Measurements from ENCODE around the gene A4GALT.

Gene A4GALT

GRCh38 chr22:42700901-42701300, 19.8 kb downstream of the A4GALT start:
- DNase-seq = no peak

GRCh38 chr22:42700355-42700754, 20.3 kb downstream of the A4GALT start:
- no peak for DNase-seq

- no peak for DNase-seq
Measured at GRCh38 chr22:42699976-42700352, 20.7 kb downstream of the A4GALT start.

GRCh38 chr22:42699281-42699975, 21.2 kb downstream of the A4GALT start:
- DNase-seq = no peak

GRCh38 chr22:42697542-42698013, 23.1 kb downstream of the A4GALT start:
- peak; percentile 27 for DNase-seq

DNA sequence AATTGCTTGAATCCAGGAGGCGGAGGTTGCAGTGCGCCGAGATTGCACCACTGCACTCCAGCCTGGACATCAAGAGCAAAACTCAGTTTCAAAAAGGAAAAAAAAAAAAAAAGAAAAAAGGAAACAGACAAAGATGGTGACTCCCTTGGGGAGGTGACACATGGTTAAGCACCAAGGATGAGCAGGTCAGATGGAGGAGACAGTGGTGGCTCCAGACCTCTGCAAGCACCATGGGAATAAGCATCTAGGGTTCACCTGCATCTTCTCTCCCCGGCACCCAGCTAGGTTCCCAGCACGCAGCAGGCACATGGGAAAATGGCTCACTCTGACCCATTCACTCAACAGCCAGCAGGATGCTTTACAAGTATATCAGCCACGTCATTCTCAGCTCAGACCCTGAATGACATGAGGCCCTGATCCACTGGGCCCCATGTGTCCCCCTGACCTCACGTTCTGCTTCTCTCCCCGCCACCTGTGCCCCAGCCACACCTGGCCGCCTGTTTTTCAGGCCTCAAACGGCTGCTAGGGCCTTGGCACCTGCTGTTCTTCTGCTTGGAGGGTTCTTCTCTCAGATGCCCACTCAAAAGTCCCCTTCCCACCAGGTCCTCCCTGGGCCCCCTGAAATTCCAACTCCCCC, 24.2 kb downstream of the A4GALT start:
- DNase-seq = no peak

GRCh38 chr22:42695294-42695693, 25.4 kb downstream of the A4GALT start:
- no peak for DNase-seq

DNA sequence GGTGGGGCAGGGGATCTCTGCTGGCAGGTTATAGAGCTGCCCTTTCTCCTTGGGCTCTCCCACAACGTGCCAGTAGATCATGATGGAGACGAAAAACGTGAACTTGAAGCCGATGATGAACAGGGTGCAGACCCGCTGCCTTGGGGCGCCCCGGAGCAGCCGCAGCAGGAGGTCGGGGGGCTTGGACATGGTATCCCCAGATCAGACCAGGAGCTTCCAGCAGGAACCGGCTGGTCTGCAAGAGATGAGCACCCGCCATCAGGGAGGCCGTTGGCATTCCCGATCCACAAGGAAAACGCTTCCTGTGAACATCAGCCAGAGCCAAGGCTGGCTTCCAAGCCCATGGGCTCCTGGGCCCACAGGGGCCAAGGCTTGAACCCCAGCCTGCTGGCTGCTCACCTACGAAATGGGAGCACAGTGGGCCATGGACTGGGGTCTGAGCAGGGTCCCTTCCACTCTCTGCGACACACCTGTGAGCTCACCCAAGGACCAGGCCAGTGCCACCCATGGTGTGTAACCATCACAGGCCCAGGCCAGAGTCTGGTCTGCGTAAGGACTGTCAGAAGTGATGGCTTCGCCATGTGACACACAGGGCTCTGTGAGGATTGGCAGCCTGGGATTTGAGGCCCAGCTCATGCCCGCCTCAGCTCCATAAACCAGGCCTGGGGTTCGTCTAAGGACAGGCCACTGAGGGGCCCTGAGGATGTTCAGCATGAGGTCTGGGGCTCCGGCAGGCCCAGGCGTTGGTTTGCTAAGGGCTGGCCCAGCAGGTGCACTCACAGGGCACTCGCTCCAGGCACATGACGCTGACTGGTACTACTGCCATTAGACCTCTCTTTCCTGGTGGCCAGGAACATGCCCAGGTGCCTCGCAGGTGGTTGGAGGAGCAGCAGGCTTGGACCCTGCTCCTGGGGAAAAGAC, 26.6 kb downstream of the A4GALT start:
- no peak for DNase-seq

DNA sequence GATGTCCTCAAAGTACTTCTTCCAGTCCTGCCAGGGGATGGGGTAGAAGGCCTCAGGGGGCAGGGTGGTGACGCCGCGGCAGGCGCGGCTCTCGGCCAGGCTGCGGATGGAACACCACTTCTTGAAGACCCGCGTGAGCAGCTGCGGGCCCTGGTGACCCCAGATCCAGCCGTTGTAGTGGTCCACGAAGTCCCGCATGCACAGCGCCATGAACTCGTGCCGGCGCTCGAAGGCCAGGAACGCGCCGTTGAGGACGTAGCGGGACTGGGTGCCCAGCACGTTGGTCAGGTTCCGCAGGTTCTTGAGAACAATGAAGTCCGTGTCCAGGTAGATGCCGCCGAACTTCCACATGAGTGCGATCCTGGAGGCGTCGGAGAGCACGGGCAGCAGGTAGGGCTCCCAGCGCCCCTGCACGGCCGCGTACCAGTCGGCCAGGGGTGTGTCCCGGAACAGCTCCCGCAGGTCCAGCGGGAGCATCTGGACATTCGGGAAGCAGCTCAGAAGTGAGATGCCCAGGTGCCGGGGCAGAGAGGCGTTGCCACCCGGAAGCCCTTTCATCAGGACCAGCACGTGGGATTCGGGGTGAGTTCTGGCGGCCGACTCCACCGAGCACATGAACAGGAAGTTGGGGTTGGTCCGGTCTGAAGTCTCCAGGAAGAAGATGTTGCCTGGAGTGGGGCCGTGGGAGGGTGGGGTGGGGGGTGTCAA, 27.5 kb downstream of the A4GALT start:
- DNase-seq = no peak

- no peak for DNase-seq
Measured at GRCh38 chr22:42692239-42693054, 28.2 kb downstream of the A4GALT start.

- no peak for DNase-seq
Measured at GRCh38 chr22:42691440-42691839, 29.2 kb downstream of the A4GALT start.

- peak; percentile 95 for DNase-seq
Measured at GRCh38 chr22:42688241-42689211, 32.1 kb downstream of the A4GALT start.

GRCh38 chr22:42686756-42687491, 33.7 kb downstream of the A4GALT start:
- peak; percentile 74 for DNase-seq

DNA sequence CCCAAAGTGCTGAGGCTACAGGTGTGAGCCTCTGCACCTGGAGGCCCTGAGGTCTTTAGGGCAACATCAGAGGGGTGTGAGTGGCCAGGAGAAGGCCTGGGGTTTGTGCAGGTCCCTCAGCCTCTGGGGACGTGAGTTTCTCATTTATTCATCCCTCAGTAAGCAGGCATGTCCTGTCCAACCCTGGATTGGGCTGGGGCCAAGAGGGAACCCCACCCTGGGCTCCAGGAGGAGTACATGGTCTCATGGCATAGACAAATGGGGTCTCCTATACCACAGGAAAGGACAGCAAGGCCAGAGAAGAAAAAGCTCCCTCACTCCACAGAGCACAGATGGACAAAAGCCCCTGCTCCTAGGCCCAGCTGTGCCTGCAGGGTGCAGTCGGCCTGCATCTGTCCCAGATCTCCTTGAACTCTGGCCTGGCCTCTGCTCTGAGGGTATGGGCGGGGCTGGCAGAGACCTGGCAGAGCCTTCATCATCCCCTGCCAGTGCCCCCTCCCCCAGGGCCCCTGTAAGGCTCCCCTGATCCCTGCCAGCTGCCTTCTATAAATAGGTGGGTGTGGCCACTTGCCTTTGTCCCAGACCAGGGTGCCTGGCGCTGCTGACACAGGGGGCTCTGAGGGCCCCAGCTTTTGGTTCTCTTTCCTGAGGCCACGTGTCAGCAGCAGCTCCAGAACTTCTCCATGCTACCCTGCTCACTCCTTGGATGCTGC, 34.6 kb downstream of the A4GALT start:
- DNase-seq = peak; percentile 83

GRCh38 chr22:42684462-42685195, 36.0 kb downstream of the A4GALT start:
- DNase-seq = no peak

DNA sequence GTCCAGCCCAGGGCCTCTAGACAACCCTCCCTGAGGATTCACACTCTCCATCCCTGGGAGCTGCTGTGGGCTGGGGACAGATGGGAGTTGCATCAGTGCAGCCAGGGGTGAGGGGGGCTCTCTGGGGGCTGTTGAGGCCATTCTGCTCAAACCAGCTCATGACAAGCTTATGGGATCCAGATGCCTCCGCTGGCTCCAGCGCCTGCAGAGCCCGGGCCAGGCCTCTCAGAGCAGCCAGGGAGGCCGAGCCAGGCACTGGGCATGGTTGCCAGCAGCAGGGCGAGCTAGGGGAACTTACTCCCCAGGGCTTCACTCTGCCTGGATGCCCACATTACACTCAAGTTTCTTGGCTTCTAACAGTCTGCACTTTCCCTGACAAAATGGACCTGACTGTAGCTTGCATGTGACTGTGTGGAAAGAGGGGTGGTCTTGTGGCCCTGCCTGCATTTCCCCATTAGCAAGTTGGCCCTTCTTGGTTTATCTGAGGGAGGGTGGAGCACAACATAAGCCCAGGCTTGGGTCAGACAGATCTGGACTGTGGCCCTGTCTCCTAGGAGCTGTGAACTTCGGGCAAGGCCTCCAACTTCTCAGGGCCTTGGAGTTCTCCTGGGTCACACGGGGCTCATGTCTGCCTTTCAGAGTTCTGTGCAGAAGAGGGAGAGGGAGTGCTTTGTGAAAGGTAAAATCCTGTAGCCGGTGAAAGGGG, 36.9 kb downstream of the A4GALT start:
- no peak for DNase-seq

DNA sequence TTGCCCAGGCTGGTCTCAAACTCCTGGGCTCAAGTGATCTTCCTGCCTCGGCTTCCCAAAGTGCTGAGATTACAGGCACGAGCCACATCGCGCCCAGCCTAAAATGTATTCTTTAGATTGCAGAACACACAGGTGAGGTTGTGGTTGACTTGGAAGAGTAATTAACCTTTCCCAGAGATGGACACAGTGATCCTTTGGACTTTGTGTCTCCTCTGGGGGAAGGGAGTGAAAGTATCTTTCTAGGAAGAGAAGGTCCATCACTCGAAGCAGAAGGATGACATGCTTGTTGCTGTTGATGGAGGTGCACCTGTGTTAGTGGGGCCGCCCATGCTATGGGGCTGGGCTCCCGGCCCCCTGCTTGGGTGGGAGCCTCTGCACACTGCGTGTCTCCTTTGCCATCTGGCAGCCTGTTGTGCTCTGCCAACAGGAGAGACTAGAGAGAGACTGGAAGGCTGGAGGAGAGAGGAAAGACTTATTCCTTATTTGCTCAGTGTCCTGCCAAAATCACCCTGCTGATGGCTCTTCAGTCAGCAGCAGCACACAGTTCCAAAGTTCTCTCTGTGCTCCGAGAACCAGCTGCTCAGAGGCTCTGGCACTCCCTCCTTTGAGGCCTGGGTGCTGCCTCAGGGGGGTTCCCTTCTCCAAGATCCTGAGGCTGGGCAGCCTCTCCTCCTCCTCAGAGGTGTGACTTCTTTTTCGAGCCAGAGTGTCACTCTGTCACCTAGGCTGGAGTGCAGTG, 38.4 kb downstream of the A4GALT start:
- DNase-seq = peak; percentile 78
